Activated T-cell treated with anti-CD3 and anti-CD28 coated beads, Interleukin-2, amount 50 U/mL, for 4 hours (primary cell): ENCODE measurements around the gene STON1. TPM values are rescaled to one million over a fixed set of nuclear protein-coding genes. Genes with fewer than 3 reads are reported as not detected.
"Not testable (repeated sequence)": the region's sequence is repeated elsewhere in the genome, so short reads cannot be mapped to it uniquely, and the experiment has no call there.

Experiments used
- ATAC-seq, 2 donors: fragments of 200-7000 bp; cut with Tn5 transposase; one replicate each; pipeline ENCODE4 v1.10.0; 2021
- DNase-seq: peaks from one replicate; pipeline ENCODE4 v3.0.0-alpha.2; 2020
- H3K27me3 Mint-ChIP-seq: one replicate; pipeline ENCODE4 v1.8.0; 2021; ENCODE audit warnings: low read depth, mixed read lengths
- H3K36me3 Mint-ChIP-seq: one replicate; pipeline ENCODE4 v1.8.0; 2022; ENCODE audit warnings: mixed read lengths; ENCODE audit not compliant: insufficient read depth
- H3K4me1 Mint-ChIP-seq: one replicate; pipeline ENCODE4 v1.8.0; 2021; ENCODE audit warnings: low read depth, mixed read lengths
- H3K4me3 Mint-ChIP-seq: one replicate; pipeline ENCODE4 v1.8.0; 2021; ENCODE audit warnings: mild to moderate bottlenecking, moderate library complexity, mixed read lengths
- H3K9me3 Mint-ChIP-seq: one replicate; pipeline ENCODE4 v1.8.0; 2021; ENCODE audit warnings: mixed read lengths
- total RNA-seq, 3 donors: library from RNA; stranded (reverse); gene quantifications; one replicate each; pipeline ENCODE4 v1.2.1, GENCODE V29; 2021

Gene STON1
- total RNA-seq, 3 donors from 2014 or later, result 0.46 to 0.76 (median 0.53) TPM

GRCh38 chr2:48514348-48515003, 15.5 kb upstream of the STON1 start:
- Mint-ChIP-seq H3K27me3 (no peaks in the 10 kb centered on the region), H3K9me3 (no peaks in the 10 kb centered on the region), H3K36me3 (peaks cover 54% of the 10 kb centered on the region), H3K4me3 (no peak overlapping the region), H3K4me1 (peaks cover 12% of the 10 kb centered on the region)
- ATAC-seq (no peak), DNase-seq (no peak)

GRCh38 chr2:48515513-48515985, 14.4 kb upstream of the STON1 start:
- ATAC-seq, result no peak
- Mint-ChIP-seq H3K9me3 (no peaks in the 10 kb centered on the region), H3K27me3 (no peaks in the 10 kb centered on the region), H3K4me1 (peaks cover 2% of the 10 kb centered on the region), H3K4me3 (no peak overlapping the region), H3K36me3 (peaks cover 55% of the 10 kb centered on the region)
- no peak for DNase-seq

DNA sequence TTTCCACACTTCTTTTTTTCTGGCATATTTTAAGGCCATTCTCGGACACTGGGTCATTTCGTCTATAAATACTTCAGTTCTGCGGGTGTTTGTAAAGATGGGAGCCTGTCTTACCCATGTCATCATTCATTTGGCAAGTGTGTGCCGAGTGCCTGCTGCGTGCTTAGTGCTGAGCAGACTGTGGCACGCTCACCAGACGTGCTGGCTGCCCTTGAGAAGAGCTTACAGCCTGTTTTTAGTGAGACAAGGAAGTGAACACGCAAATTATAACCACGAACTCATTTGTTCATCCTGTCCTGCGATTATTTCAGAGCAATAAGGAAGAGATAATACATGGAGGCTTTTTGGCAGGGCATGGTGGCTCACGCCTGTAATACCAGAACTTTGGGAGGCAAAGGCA, 10.4 kb upstream of the STON1 start:
- Mint-ChIP-seq H3K4me3 (no peak overlapping the region), H3K9me3 (no peaks in the 10 kb centered on the region), H3K36me3 (peaks cover 44% of the 10 kb centered on the region), H3K27me3 (no peaks in the 10 kb centered on the region), H3K4me1 (no peaks in the 10 kb centered on the region)
- no peak for ATAC-seq
- DNase-seq, result no peak

DNA sequence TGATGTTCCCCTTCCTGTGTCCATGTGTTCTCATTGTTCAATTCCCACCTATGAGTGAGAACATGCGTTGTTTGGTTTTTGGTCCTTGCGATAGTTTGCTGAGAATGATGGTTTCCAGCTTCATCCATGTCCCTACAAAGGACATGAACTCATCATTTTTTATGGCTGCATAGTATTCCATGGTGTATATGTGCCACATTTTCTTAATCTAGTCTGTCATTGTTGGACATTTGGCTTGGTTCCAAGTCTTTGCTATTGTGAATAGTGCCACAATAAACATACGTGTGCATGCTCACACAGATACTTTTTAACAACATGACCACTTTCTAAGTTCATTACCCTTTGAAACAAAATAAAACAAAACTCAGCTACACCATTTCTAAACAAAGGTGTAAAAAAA, 5.2 kb upstream of the STON1 start:
- H3K4me1 Mint-ChIP-seq, H3K9me3 Mint-ChIP-seq, ATAC-seq, H3K27me3 Mint-ChIP-seq, DNase-seq, H3K4me3 Mint-ChIP-seq: not testable (repeated sequence)
- H3K36me3 Mint-ChIP-seq, result peaks cover 15% of the 10 kb centered on the region

GRCh38 chr2:48525269-48525943, 4.5 kb upstream of the STON1 start:
- no peak for ATAC-seq
- DNase-seq, result no peak
- Mint-ChIP-seq H3K9me3 (no peaks in the 10 kb centered on the region), H3K27me3 (no peaks in the 10 kb centered on the region), H3K4me3 (no peak overlapping the region), H3K4me1 (peaks cover 5% of the 10 kb centered on the region), H3K36me3 (peaks cover 15% of the 10 kb centered on the region)

DNA sequence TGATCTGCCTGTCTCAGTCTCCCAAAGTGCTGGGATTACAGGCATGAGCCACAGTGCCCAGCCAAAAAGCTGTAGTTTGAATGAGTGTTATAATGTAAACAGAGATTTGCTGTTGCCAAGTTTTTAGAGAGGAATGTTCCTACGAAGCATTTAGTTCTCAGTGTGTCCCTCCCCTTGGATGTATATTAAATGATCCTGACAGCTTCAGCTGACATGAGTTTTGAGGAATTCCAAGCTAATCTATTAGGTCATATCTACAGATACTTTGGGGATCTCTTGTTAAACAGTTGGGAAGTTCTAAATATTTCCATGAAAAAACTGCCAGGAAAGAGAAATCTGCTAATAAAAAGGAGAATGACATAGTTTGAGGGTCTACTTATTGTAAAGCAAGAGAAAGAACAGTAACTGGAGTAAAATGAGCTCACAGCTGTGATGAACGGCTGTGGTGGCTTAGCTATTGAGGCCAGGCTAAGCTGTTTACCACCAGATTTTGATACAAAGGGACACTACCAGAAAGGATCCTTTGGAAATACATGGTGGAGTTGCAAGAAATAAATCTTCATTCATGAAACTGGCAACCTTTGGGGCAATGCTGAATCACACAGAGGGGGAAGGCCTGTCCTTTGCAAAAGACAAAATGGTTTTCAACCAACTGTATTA, 2.6 kb upstream of the STON1 start:
- peaks cover 11% of the 10 kb centered on the region for H3K4me1 Mint-ChIP-seq
- H3K36me3 Mint-ChIP-seq, result peaks cover 4% of the 10 kb centered on the region
- ATAC-seq (no peak), DNase-seq (no peak)
- no peak overlapping the region for H3K4me3 Mint-ChIP-seq
- no peaks in the 10 kb centered on the region for H3K27me3 Mint-ChIP-seq
- H3K9me3 Mint-ChIP-seq, result no peaks in the 10 kb centered on the region

DNA sequence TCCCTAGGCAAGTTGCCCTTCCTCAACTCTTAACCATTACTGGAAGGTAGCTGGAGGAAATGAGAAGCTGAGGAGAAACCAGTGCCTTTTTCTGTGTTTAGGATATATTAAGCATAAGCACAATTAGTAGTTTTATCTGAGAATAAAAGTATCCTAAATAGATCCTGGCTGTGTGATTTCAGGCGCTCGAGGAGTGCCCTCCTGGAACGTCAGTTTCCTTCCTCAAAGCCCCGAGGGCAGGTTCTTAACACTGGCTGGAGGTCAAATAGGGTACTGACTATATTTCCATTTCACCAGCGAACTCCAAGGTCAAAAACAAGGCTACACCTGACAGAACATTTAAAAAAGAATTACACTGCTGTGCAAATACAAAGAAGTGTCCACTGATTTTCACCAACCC, 1.5 kb upstream of the STON1 start:
- H3K4me1 Mint-ChIP-seq, result peaks cover 11% of the 10 kb centered on the region
- no peak overlapping the region for H3K4me3 Mint-ChIP-seq
- no peak for DNase-seq
- no peaks in the 10 kb centered on the region for H3K9me3 Mint-ChIP-seq
- peaks cover 4% of the 10 kb centered on the region for H3K36me3 Mint-ChIP-seq
- no peak for ATAC-seq
- H3K27me3 Mint-ChIP-seq, result no peaks in the 10 kb centered on the region

DNA sequence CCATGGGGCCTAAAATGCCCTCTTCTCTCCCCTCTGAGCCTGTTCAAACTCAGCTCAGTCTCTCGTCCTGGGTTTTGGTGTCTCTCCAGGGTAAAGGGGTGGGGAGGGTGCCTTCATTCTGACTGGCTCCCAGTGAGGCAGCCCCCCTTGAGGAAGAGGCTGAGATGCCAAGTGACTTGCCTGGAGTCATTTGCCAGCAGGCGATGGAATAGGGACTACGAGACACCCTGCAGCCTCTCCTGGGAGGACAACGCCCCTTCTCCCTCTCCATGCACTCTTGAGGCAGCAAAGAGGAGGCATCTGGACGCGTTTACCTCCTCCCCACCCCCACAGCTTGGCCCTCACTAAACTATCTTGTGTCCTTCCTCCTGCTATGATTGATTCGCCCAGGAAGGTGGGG, 760 bp upstream of the STON1 start:
- no peaks in the 10 kb centered on the region for H3K9me3 Mint-ChIP-seq
- no peaks in the 10 kb centered on the region for H3K27me3 Mint-ChIP-seq
- peaks cover 4% of the 10 kb centered on the region for H3K36me3 Mint-ChIP-seq
- H3K4me1 Mint-ChIP-seq, result peaks cover 11% of the 10 kb centered on the region
- peak overlapping the region; percentile 58 for H3K4me3 Mint-ChIP-seq
- no peak for ATAC-seq
- DNase-seq, result no peak

DNA sequence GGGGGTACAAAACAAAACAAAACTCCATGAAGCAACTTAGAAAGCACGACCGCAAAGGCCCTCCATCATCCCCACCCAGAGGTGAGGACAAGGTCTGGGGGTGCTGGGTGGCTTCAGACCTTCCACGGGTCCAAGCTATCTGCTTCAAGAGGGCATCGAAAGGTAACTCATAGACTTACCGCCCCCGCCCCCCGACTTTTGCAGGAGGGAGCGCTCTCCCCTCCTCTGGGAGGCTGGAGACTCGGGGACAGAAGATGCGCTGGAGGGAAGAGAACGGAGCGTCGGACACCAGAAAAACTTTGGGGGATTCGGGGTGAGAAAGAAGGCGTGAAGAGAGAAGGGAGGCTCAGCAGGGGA, 300 bp upstream of the STON1 start:
- DNase-seq (no peak), ATAC-seq (peak; percentile 18 to 27)
- Mint-ChIP-seq H3K4me3 (peak overlapping the region; percentile 83), H3K9me3 (no peaks in the 10 kb centered on the region), H3K4me1 (peaks cover 11% of the 10 kb centered on the region), H3K36me3 (peaks cover 3% of the 10 kb centered on the region), H3K27me3 (no peaks in the 10 kb centered on the region)

GRCh38 chr2:48531141-48531648, 1.2 kb downstream of the STON1 start:
- H3K4me3 Mint-ChIP-seq, result peak overlapping the region; percentile 70
- no peaks in the 10 kb centered on the region for H3K27me3 Mint-ChIP-seq
- H3K4me1 Mint-ChIP-seq, result peaks cover 11% of the 10 kb centered on the region
- no peaks in the 10 kb centered on the region for H3K36me3 Mint-ChIP-seq
- no peak for DNase-seq
- ATAC-seq, result no peak
- no peaks in the 10 kb centered on the region for H3K9me3 Mint-ChIP-seq

GRCh38 chr2:48532174-48532573, 2.2 kb downstream of the STON1 start:
- Mint-ChIP-seq H3K27me3 (no peaks in the 10 kb centered on the region), H3K4me3 (no peak overlapping the region), H3K9me3 (no peaks in the 10 kb centered on the region), H3K4me1 (peaks cover 11% of the 10 kb centered on the region), H3K36me3 (no peaks in the 10 kb centered on the region)
- ATAC-seq (no peak), DNase-seq (no peak)

GRCh38 chr2:48532824-48533223, 2.9 kb downstream of the STON1 start:
- H3K27me3 Mint-ChIP-seq, result no peaks in the 10 kb centered on the region
- no peak for ATAC-seq
- H3K4me1 Mint-ChIP-seq, result peaks cover 11% of the 10 kb centered on the region
- no peaks in the 10 kb centered on the region for H3K36me3 Mint-ChIP-seq
- no peaks in the 10 kb centered on the region for H3K9me3 Mint-ChIP-seq
- H3K4me3 Mint-ChIP-seq, result no peak overlapping the region
- DNase-seq, result no peak

DNA sequence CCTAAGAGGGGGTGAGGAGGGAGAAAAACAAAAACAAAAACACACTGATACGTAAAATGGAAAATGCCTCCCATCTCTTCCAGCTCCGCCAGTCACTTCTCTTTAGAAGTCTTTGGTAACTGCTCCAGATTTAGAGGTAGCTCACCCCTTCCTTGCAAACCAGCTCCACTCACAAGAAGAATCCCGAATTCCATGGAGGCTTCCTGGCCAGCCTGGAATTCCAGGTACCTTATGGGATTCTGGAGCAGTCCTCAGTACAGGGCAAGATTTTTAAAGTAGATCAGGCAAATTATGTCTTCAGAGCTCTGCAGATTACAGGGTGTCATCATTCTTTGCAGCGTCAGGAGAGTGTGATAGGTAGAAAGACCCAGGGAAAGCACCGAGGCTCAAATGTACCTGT, 4.8 kb downstream of the STON1 start:
- Mint-ChIP-seq H3K27me3 (no peaks in the 10 kb centered on the region), H3K36me3 (no peaks in the 10 kb centered on the region), H3K4me1 (peaks cover 6% of the 10 kb centered on the region), H3K4me3 (no peak overlapping the region), H3K9me3 (no peaks in the 10 kb centered on the region)
- ATAC-seq (no peak), DNase-seq (no peak)

- Mint-ChIP-seq H3K36me3 (no peaks in the 10 kb centered on the region), H3K27me3 (no peaks in the 10 kb centered on the region), H3K9me3 (no peaks in the 10 kb centered on the region), H3K4me1 (no peaks in the 10 kb centered on the region), H3K4me3 (no peak overlapping the region)
- DNase-seq (no peak), ATAC-seq (no peak)
These were observed 10.4 kb downstream of the STON1 start for GRCh38 chr2:48540237-48540935.
